Middle frontal gyrus (tissue), 1 donor: ENCODE measurements around the gene APOL4.
"Not testable (repeated sequence)": the region's sequence is repeated elsewhere in the genome, so short reads cannot be mapped to it uniquely, and the experiment has no call there.

Experiments used
- DNase-seq: peaks from one replicate; pipeline ENCODE4 v3.0.0-alpha.2; 2015; ENCODE audit warnings: low spot score; ENCODE audit errors: extremely low spot score

APOL4 gene

GRCh38 chr22:36232715-36233401, 31.2 kb upstream of the APOL4 start:
- DNase-seq, result no peak

- not testable (repeated sequence) for DNase-seq
Measured at GRCh38 chr22:36231051-36231450, 29.4 kb upstream of the APOL4 start.

GRCh38 chr22:36229649-36230048, 28.0 kb upstream of the APOL4 start:
- not testable (repeated sequence) for DNase-seq

DNA sequence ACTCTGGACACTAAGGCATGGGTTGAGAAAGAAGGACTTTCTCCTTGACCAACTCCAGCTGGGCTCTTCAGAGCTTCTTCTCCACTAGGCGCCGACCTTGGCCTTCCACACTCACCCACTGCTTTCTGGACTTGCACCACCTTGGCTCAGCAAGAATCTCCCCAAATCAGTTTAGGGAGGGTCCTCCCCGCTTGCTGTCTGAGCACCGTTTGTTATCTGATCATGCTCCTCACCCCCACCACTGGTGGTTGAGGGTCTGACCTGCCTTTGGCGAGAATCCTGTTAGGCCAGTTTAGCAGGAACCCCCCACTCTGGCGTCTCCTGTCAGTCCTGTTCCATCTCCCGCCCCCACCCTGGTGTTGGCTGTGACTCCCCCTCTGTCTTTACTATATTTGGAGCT, 27.3 kb upstream of the APOL4 start:
- no peak for DNase-seq

GRCh38 chr22:36228369-36228768, 26.8 kb upstream of the APOL4 start:
- not testable (repeated sequence) for DNase-seq

DNA sequence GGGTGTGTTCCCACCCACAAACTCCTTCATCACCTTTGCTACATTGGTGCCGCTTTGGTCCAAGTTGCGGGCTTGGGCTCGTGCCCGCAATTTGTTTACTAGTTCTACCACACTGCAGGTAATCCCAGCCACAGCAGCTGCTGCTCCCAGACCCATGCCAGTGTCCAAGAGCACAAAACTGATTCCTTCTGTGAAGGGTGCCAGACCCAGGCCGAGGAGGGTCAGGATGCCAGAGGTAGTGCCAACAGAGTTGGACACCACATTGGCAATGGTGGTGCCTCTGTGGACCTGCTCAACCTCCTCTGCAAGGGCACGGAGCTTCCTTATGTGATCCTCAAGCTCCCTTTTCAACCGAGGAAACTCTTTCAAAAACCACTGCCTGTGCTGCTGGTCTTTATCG, 26.2 kb upstream of the APOL4 start:
- DNase-seq, result no peak

- DNase-seq, result no peak
Measured at GRCh38 chr22:36227396-36227795, 25.8 kb upstream of the APOL4 start.

DNA sequence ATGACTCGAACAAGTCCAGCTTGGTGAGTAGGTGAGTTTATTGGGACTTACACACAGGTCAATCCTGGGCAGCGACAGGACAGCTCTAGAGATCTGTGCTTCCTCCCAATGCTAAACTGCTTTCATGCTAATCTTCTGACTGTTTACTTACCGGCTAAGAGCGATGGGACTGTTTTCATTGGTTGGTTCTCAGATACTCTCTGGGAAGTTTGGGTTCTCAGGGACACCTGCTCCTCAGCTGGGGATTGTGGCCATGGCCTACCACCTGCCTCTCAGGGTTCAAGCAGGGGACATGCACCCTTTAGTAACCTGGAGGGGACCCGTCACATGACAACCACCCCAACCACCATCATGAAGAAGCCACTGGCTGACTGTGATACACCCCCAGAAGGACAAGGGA, 24.6 kb upstream of the APOL4 start:
- no peak for DNase-seq

DNA sequence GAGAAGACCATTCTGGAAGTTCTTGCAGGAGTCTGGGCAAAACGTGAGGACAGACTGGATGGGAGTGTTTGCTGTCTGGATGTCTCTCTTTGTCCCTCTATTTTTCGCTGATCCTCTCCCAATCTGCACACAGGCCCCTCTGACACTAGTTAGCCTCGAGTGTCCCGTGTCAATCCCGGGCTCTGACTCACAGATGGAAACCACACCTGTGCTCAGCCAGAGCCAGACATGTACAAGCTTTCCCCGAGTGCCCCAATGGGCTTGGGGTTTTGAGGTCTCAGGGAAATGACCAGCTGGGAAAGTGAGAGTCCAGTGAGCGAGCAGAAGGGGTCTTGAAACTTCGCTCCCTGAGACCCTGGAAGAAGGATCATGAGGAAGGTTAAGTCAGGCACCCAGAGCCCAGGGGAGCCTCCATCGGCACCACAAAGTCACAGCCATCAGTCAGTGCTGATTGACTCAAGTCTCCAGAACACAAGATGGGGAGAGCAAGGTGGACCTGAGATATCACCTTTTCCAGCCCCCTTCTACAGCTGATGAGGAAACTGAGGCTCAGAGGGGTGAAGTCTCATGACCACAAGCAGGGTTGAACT, 23.8 kb upstream of the APOL4 start:
- no peak for DNase-seq

DNA sequence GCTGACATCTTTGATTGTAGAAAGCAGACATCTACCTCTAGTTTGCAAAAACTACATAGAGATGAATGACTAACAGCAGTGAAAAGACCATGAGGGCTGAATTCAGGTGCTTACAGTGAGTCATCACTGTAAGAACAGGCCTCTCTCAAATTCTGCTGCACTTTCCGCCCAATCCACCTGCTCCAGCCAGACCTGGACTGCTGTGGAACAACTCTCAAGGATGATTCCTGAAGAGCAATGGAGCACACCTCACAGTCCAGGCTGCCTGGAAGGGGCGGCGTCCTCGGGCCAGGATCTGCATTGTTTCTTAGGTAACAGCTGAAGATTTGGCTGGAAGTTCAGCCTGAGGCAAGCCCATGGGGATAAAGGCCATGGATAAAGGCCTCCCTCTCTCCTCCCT, 22.6 kb upstream of the APOL4 start:
- DNase-seq, result no peak

DNA sequence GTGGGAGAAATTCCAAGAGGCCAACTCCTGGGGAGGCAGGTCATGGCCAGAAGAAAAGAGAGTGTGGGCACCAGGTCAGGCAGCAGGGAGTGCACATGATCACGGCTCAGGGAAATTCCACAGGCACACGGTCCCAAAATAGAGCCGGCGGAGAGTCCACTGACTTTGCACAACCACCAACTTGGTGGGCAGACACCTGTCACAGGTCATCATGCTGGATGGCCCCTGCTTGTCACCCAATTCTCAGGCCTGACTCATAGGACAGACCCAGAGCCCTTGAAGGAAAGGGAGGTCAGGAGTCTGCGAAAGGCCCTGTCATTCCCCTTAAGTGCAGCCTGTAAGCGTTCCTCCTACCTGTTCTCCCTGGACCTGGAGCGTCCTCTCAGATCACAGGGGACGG, 21.9 kb upstream of the APOL4 start:
- no peak for DNase-seq

DNA sequence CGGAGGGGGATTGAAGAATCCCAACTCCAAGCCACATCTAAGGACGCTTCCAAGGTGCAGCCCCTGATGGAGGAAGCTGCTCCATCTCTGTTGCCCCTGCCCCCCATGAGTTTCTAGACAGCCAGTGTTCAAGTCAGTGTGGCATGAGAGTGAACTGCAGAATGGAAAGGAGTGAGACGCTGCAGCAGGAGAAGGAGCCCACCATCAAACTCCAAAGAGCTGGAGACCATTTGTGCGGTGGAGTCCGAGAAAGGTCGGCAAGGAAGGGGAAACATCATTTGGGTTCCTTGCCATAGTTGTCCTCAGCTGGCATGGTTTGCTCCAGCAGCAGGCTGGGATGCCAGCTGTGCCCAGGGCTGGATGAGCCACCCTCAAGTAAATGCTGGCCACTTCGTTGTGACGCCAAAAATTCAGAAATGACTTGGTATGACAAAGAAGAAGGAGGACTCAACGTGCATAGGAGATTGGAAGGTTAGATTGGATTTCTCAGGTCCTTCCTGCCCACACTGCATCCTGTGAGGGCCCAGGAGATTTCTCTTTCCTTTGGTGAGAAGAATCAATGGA, 21.4 kb upstream of the APOL4 start:
- DNase-seq, result no peak

GRCh38 chr22:36221799-36222751, 20.5 kb upstream of the APOL4 start:
- DNase-seq, result no peak

DNA sequence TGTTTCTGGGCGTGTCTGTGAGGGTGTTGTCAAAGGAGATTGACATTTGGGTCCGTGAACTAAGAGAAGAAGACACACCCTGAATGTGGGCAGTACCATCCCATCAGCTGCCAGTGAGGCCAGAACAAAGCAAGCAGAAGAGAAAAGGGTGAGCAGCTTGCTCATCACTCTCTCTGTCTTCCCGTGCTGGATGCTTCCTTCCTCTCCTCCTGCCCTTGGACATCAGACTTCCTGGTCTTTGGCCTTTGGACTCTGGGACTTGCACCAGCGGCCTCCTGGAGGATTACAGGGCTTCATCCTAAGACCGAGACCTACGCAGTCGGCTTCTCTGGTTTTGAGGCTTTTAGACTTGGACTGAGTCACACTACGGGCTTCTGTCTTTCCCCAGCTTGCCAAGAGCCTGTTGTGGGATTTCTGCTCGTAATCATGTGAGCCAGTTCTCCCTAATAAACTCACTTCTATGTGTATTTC, 18.9 kb upstream of the APOL4 start:
- no peak for DNase-seq

- DNase-seq, result no peak
Measured at GRCh38 chr22:36218648-36219193, 17.1 kb upstream of the APOL4 start.

GRCh38 chr22:36215981-36216380, 14.4 kb upstream of the APOL4 start:
- no peak for DNase-seq

DNA sequence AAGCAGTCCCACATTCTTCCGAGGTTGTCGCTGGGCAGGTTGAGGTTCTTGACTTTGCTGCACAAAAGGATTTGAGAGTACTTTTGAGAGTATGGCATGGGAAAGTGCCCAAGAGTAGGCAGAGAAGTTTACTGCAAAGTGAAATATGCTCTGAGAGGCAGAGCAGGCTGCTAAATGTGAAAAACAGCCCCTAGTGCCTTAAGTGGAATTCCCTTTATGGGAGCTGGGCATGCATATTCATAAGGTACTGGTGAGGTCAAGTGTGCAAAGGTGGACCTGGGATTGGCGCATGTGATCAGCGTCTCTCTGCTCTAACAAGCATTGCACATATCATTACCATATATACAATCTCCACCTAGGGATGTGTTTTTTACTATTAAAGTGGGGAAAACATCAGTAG, 12.0 kb upstream of the APOL4 start:
- no peak for DNase-seq

DNA sequence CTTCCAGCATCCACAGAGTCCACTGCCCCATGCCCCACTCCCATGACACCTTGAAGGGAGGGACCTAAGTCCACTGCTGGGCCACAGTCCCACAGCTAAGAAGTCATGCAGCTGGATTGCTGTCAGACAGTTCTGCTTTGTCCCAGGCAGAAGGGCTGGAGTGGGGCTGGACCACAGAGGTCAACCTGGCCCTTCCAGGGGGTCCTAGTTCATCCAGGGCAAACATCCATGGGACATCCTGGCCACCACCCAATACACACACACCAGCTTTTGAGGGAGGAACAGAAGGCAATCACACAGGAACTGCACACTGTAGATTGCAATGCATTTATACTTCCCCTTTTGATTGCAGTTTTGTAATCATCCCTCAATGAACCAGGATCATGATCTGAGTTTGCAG, 11.3 kb upstream of the APOL4 start:
- DNase-seq, result no peak

DNA sequence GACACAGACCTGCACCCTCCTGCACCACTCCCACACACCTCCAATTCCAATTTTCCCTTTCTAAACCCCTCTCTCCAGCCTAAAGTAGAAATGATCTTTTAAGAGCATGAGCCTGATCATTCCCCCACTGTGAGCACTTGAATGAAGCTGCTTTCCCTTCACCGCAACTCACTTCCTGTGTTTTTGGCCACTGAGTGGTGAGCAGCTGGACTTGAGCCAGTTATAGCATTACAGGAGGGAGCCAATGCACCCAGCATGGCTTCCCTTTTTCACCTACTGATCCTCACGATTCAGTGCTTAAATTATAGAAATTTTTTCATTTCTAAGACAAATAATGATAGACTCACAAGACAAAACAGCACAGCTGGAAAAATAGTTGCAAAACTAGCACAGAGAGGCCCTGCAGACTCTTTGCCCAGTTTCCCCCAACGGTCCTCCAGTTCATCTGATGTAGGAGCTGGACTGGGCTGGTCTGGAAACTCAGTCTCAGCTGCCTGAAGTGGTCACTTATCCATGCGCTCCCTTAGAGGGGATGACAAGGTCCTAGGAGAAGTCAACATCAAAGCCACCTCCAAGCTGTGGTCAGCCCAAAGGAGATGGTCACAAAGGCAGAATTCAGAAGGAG, 9.7 kb upstream of the APOL4 start:
- DNase-seq, result no peak

DNA sequence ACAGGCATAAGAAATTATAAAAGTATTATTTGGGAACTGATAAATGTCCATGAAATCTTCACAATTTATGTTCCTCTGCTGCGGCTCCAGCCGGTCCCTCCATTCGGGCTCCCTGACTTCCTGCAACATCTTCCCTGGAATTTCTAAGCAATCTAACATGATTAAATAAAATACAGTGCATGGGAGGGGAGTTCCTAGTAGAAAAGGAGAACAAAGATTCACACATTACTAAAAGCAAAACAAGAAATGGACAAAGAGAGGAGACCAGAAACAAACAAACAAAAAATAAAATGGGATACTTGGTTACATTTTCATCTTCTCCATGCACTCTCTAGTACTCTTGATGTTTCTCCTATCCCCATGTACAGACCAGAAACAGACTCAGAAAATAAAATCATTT, 8.6 kb upstream of the APOL4 start:
- DNase-seq, result no peak

DNA sequence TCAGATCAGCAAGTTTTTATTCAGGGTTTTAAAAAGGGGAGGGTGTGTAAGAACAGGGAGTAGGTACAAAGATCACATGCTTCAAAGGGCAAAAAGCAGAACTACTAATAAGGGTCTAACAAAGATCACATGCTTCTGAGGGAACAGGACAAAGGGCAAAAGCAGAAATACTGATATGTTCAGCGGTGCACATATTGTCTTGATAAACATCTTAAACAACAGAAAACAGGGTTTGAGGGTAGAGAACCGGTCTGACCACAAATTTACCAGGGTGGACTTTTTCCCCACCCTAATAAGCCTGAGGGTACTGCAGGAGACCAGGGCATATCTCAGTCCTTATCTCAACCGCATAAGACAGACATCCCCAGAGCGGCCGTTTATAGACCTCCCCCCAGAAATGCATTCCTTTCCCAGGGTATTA, 7.9 kb upstream of the APOL4 start:
- DNase-seq, result not testable (repeated sequence)
